GM18867 (cell line): Measurements from ENCODE around the gene ZNF782.
"Not testable (repeated sequence)": the region's sequence is repeated elsewhere in the genome, so short reads cannot be mapped to it uniquely, and the experiment has no call there.

ENCODE experiments used
- ATAC-seq: cut with Tn5 transposase; IDR thresholded peaks from one replicate; pipeline ENCODE4 v1.9.1; 2021; ENCODE audit warnings: mild to moderate bottlenecking, moderate library complexity; ENCODE audit not compliant: unreplicated experiment

The ZNF782 gene

DNA sequence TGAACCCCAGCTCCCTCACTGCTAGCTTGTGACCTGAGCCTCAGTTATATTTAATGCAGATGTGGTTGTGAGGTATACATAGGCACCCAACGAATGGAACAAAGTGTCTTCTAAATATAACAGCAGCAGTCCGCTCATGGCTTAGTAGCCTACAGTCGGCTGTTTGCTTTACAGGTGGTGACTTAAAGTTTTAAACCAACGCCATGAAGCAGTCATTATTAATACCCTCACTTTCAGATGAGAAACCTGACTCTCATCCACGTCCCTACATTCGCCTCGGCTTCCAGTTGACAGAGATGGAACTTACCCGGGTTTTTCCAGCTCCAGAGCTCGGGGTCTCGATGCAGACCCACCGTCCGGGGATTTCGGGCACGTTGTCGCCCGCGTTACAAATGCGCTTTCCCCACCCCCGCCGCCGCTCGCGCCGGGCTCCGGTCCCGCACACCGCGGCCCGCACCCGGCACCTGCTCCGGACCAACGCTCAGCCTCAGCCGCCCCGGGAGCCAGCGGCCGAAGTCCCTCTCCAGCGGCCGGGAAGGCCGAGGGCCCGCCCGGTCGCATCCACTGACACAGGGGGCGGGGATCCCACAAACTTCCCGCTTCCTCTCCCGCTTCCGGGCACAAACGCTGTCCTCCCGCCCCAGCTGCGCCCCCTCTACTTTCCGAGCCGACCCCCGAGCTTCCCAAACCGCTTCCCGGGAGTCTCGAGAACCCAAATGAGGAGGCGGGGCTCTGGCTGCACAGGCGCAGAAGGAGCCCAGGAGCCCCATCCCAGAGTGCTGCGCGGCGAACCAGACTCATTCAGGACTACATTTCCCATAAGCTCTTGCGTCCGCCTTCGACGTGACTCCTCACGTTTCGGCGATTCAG is at the start of gene ZNF782:
ZNF782 (minus strand) TSS at position 734 of the 870 bp plus-strand sequence. CDS start 2,553 bp downstream, outside the sequence.
- ATAC-seq, result peak; percentile 85

DNA sequence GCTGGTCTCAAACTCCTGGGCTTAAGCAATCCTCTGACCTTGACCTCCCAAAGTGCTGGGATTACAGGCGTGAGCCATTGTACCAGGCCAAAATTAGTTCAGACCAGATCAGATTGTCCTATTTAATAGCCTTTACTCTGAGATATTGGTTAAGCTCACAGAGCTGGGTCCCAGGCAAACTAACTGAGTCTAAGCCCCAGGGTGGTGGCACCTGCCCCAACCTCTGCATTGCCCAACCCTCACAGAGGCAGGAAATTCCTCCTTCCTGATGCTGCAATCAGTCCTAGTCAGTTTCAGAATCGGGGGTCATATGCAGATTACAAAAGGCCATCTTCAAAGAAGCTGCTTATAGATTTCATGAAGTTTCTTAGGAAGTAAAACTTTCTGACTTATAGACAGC is 45.7 kb upstream of the ZNF782 start:
- ATAC-seq, result not testable (repeated sequence)

DNA sequence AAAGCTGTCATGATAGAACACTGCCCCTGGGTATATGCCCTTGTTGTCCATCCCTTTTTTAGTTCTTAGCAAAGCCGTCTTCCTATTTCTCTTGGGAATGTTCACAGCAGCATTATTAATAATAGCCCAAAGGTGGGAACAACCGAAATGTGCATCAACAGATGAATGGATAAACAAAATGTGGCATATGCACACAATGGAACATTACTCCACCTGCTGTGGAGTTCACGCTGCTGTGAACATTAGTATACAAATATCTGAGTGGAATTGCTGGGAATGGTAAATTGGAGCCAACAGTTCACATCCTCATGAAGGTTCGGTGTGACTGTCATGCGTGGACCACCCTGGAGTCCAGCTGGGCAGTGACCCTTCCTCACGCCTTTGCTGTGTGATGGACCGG is 37.8 kb upstream of the ZNF782 start:
- ATAC-seq, result no peak

DNA sequence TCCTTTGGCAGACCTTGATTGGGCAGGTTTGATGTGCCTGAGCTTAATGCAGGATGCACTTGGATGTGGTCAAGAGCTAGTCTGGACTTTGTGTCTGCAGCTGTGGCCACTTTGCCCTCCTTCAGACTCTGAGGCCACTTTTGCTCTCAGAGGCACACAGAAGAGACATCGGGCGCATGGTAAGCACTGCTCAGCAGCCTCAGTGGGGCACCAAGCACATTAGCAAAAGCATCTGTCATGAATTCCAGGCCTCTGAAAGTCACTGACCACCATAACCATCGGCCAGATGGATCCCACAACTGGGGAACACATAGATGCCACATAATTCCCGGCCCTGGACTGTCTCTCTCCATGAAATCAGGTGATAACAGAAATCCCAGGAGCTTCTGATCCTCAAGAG is 34.3 kb upstream of the ZNF782 start:
- ATAC-seq, result no peak

DNA sequence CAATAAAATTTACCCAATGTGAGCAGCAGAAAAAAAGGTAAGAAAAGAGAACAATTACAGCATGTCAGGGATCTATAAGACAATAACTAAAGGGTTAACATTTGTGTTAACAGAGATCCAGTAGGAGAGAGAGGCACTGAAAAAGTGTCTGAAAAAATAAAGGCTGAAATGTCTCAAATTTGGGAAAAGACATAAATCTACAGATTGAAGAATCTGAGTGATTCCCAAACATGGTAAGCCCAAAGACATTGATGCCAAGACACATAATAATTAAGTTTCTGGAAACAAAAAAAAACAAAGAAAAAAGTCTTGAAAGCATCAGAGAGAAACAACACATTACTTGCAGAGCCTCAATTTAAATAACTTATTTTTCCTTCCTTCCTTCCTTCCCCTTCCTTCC is 31.1 kb upstream of the ZNF782 start:
- ATAC-seq, result no peak

DNA sequence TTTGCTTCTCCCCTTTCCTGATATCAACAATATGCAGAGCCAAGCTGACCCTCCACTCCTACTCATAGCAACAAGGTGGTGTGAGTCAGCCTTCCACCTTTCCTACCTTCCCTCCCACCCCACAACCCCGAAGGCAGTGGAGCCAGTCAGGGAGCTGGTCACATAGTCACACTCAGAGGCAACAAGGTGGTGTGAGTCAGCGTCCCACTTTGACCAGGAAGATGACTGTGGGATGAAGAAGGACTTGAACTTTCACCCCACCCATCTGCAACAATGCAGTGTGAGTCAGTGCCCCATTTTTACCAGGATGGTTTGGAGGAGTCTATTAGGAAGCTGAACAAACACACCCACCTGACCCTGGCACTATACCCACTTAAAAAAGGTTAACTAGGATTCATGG is 30.1 kb upstream of the ZNF782 start:
- ATAC-seq, result no peak

DNA sequence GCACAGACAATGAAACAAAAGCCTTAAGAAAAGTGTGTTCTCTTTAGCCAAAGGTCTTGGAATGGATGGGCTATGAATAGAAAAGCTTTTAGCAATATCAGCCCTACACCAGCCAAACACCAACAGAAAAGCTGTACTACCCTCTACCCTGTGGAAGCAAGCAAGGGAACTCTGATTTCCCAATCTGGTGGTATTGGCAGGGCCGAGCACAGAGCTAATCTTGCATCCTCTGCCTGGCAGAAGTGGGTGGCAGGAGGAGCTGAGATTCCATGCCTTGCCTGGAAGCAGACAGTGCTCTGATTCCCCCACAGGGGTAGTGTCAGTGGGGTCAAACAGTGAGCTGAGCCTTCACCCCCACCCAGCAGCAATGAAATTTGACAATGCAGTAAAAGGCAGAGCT is 29.6 kb upstream of the ZNF782 start:
- ATAC-seq, result no peak

DNA sequence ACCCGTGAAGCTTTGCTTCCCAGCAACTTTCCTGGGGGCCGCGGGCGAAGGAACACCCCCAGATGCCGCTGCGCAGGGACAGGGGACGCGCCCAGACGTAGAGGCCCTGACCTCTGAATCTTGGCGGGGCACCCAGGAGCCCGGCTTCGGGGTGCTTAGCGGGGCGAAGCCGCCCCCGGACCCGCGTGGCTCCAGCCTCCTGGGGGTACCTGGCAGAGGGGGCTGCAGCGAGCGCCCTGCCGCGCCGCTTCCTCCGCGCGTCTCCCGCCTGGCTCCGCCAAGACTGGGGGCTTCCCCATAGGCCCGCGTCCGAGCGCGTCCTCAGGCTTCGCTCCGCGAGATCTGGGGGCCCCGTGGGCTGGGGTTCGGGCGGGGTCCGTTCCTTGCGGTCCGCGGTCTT is 23.0 kb upstream of the ZNF782 start:
- no peak for ATAC-seq

DNA sequence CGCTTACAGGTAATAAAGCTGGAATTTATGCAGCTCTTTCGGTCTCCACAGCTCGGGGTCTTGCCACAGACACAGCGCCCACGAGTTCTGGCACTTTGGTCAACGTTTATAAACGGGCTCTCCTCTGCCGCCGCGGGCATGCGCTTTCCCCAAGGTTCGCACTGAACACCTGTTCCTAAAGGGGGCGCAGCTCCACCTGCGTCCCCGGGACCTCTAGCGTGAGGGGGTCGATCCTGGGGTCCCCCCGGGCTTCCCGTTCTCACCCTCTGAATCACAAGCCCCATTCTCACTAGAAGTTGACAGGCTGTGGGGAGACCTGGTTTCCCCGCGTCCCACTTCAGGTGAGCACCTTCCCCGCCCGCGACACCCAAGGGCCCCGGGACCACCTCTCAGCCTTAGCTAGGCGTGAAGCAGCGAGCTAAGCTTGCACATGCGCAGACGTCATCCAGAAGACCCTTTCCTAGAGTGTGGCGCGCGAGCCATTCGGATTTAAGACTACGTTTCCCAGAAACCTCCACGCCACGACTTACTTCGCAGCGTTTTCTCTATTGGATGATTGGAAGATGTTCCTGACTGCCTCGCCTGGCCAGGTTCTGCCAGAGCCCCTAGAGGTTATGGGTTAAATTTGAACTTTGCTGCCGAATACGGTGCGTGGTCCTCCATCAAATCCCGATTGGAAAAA is 21.3 kb upstream of the ZNF782 start:
- ATAC-seq, result peak; percentile 40

DNA sequence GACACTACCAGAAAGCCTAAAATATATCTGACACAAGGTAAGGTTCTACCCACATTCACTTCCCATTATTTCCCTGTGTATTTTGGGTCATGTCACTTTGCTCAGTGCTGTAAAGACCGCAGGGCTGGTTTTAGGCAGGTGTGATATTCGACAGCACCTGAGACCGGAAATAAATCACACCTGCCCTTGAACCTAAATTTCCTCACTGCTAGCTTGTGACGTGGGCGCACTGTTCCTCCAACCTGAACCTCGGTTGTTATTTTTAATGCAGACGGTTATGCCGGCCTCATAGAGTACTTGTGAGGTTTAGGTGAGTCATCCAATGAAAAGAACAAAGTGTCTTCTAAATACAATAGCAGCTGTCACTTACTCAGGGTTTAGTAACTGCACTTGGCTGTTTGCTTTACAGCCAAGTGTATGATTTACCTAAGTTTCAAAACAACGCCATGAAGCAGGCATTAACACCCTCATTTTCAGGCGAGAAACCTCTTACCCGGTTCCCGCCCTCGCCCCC is 20.7 kb upstream of the ZNF782 start:
- ATAC-seq, result peak; percentile 72

DNA sequence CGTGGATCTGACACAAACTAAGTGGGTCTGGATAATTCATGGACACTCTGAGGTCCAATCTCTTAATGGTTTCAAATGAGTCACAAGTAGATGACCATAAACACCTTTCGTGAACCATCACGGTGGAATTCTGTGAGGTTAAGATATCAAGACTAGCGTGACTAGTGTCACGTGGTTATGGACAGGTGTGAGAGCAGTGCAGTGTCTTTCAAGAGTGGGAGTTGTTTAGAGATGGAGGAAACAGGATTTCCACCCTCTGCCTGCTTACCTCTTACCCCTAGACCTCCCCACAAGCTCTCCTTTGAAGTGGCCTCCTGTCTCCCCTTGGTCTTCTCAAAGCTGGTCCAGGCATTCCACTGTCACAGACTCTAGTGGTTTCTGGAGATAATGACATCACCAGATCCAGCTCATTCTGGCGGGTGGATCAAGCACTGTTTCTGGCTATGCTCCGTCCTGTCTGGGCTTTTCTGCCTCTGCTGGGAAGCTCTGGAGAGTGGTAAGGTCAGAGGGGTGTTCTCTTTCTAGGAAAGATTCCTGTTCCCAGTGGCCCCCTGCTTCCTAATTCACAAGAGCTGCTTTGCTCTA is 20.0 kb upstream of the ZNF782 start:
- no peak for ATAC-seq

DNA sequence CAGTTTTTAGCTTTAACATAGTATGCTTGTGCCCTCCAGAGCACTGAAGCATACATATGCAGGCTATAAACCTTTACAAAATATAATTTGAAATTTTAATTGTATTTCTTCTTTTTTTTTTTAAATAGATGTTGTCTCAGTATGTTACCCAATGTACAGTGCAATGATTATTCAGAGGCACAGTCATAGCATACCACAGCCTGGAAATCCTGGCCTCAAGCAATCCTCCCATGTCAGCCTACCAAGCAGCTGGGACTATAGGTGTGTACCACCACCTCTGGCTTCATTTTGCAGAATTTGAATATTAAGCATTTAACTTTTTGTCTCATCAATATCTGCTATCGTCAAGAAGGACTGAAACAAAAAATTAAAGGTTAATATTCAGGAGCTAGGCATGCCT is 16.9 kb upstream of the ZNF782 start:
- ATAC-seq, result no peak

DNA sequence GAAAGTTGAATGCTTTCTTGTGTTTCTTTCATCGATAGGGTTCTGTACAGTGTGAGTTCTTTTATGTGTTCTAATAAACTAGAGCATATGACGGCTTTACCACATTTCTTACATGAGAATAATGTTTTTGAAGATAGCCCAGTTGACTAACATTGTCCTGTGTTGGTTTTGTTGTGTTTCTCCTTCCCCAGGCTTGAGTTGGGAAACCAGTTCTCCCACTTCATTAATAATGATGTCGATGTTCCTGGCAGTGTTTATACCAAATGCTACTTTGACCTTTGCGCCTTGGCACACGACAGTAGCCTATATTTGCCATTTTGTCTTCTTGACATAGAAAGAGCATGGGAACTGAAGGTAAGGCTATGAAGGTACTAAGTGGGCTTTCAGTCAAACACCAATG is 14.4 kb upstream of the ZNF782 start:
- no peak for ATAC-seq

DNA sequence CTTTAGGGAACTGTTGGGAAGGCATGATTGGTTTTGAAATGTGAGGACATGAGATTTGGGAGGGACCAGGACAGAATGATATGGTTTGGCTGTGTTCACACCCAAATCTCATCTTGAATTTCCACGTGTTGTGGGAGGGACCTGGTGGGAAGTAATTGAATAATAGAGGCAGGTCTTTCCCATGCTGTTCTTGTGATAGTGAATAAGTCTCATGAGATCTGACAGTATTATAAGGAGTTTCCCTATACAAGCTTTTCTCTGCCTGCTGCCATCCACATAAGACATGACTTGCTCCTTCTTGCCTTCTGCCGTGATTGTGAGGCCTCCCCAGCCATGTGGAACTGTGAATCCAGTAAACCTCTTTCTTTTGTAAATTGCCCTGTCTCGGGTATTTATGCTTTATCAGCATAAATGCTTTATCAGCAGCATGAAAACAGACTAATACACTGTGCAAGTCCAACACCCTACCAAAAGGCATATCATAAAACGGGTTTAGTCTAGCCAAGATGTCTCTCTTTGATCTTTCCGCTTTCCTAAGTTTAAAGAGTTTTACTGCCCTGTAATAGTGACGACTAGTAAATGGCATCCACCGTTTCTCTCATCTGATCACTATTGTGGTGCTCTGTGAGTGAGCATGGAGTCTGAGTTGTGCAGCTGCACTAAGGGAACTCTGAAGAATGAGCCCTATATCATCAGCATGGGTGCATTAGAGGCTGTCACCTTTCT is 12.9 kb upstream of the ZNF782 start:
- no peak for ATAC-seq

DNA sequence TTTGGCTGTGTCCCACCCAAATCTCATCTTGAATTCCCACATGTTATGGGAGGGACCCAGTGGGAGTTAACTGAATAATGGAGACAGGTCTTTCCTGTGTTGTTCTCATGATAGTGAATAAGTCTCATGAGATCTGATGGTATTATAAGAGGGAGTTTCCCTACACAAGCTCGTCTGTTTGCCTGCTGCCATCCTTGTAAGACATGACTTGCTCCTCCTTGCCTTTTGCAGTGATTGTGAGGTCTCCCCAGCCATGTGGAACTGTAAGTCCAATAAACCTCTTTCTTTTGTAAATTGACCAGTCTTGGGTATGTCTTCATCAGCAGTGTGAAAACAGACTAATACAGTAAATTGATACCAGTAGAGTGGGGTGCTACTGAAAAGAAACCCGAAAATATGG is 10.9 kb upstream of the ZNF782 start:
- ATAC-seq, result not testable (repeated sequence)

DNA sequence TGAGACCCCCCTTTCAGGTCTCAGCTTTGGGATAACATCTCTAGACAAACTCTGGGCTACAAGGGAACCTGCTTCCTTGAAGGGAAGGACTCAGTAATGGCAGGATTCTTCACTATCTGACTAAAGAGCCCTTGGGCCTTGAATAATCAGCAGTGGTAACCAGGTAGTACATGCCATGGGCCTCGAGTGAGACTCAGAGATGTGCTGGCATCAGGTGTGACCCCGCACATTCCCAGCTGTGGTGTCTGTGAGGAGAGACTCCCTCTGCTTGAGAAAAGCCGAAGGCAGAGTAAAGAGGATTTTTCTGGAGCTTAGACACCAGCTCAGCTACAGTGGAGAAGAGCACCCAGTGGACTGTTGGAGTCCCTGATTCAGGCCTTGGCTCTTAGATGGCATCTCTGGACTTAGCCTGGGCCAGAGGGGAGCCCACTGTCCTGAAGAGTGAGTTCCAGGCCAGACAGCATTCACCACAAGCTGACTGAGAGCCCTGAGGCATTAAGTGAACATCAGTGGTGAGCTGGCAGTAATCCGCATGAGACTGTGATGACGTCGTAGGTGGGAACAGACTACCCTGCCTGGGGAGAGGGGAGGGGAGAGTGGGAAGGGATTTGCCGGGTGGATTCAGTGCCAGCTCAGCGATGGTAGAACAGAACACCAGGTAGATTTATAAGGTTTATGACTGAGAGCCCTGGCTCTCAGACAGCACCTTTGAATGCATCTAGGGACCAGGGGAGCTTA is 5.3 kb upstream of the ZNF782 start:
- no peak for ATAC-seq

DNA sequence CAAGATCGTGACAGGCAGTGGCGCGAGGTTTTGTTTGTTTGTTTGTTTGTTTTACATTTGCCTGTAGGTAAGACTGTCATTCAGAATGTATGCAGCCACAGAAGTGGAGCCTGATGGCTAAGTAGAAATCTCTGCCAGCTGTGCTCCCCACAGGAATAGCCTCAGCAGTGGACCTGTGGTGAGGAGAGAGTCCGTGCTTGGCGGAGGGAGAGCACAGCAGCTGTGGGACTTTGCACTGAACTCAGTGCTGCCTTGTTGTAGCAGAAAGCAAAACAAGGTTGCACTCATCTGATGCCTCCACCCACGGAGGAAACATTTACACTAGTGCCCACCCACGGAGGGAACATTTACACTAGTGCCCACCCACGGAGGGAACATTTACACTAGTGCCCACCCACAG is 4.4 kb upstream of the ZNF782 start:
- ATAC-seq, result no peak

DNA sequence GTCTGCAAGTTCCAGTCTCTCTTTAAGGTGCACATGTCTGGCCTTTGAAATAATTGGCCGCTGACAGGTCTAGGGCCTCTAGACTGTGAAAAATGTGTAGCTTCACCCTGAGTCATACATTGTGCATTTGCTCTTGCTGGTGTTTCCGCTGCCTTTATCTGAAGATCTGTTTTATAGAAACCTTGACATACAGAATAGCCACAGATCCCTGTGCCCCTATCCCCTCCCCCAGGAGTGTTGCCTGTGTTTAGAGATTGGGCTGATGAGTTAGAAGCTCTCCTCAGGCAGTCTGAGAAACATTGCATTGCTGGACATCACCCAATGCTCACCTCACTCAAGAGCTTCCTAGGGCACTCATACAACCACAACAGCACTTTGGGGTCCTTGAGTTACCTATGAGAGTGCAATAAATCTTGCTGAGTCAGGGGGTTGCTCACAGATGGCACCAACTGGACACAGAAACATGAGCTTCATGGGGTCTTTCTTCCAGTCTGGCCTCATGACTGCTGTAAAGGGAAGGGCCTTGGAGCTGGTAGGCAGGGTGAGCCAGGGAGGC is 3.8 kb upstream of the ZNF782 start:
- ATAC-seq, result no peak

DNA sequence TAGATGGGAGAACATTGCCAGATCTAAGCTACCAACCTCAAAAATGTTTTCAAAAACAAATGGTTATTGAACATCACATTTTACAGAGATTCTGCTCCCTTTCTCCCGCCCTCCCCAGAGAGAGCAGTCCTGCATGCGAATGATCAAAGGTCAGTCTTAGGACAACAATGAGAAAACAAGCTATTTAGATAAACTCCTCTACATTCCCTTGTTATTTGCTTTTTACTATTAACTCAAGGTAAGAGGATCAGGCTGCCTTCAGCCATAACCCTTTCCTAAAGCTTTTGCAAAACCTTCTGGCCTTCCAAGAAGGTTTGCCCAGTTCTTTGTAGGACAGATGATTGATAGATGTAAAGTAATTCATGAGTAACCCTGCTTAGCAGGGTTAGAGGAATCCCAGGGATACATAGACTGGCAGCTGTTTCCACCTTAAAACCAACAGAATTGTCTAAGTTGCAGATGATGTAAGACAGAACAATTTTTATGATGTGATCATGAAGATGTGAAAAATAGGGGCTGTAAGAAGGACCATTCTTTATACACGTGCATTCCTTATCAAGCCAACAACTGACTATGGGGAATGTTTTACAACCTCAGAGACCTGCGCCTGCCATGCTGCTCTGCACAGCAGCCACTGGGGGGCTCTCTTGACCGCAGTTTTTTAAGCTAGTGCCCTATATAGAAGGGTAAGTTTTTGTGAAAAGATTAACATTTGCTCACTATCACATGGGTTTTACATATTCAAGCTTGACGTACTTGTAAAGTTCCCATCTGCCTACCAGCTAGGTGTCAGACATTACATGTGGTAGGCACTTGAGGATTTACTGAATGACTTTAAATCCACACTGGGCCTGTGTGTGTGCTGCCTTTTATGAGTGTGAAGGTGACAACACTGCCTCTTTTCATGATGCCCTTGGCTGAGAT is 2.3 kb upstream of the ZNF782 start:
- peak; percentile 65 for ATAC-seq
